ENCODE measurements around the gene LRRC8D. TPM values are rescaled to one million over a fixed set of nuclear protein-coding genes. Genes with fewer than 3 reads are reported as not detected.

Gene LRRC8D
- total and polyA plus RNA-seq, 9 donors: 5.0 to 14.1 (median 8.8) TPM

DNA sequence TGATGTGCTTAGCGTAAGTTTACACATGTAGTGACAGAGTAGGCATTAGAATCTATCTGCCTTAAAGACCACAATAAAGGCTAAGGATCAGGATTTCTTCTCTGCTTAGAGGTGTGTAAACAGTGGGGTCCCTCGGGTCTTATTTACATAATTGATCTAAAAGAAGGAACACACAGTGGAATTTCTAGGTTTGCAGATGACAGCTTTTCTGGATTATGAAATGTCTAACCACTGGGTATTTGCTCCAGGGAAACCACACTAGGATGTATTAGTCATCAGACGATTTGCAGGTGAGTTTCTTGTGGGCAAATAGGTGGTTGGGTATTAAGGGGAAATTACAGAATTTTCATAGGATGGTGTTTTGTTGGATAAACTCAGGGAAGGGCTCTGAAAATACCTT lies 5.8 kb downstream of the LRRC8D start:
- Histone ChIP-seq H3K36me3 (no peaks in the 10 kb centered on the region), H3K27ac (no peak overlapping the region), H3K9me3 (no peaks in the 10 kb centered on the region), H3K27me3 (no peaks in the 10 kb centered on the region), H3K4me3 (no peak overlapping the region), H3K4me1 (ENCODE audit: insufficient read depth) (peaks cover 2% of the 10 kb centered on the region)
- intact Hi-C loops (cut with DNase I): no loop called here
- DNase-seq: no peak
- no peak for TF ChIP-seq POLR2A (IDR thresholded peaks at IDR 0.05)
- 62 to 75% (median 71%) methylated on average over 3 of the region's 3 CpGs for WGBS, 3 donors

DNA sequence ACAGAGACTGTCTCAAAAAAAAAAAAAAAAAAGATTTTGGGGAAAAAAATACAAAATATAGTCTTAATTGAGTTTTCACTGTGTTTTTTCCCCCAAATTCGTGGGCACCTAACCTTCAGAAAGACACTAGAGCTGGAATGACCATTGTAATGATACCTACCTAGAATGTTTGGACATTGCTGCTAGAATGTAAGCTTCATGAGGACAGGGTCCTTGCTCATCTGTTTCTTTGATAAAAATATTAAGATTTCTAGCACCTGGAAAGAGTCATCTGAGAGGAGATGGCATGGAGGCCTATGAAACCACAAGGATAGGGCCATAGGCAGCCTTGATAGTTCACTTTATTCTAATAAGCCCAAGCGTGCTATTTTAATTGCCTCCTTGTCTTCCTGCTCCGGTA lies 6.5 kb downstream of the LRRC8D start:
- DNase-seq: no peak
- no peak for TF ChIP-seq POLR2A (IDR thresholded peaks at IDR 0.05)
- H3K4me3 ChIP-seq: no peak overlapping the region
- H3K36me3 ChIP-seq: no peaks in the 10 kb centered on the region
- H3K4me1 ChIP-seq (ENCODE audit: insufficient read depth): no peaks in the 10 kb centered on the region
- WGBS, 3 donors: 94 to 98% (median 96%) methylated on average over 3 of the region's 3 CpGs
- no peak overlapping the region for H3K27ac ChIP-seq
- intact Hi-C loops (cut with DNase I): no loop called here
- no peaks in the 10 kb centered on the region for H3K27me3 ChIP-seq
- no peaks in the 10 kb centered on the region for H3K9me3 ChIP-seq

DNA sequence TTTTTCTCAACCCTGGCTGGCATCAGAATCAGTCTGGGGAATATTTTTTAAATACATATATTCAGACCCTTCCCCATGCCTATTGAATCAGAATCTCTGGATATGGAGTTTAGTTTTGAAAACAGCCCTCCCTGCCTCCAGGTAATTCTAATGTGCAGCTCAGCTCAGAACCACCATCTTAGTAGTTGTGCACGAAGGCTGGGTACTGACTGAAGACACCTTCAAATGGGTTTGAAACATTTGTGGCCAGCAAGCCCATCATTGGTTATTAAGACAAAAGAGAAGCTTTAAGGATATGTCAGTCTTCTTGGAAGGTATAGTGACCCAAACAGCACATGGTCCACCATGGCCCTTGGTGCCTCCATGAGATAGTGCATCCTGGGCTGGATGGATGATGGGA lies 7.1 kb downstream of the LRRC8D start:
- no peak for DNase-seq
- no peaks in the 10 kb centered on the region for H3K27me3 ChIP-seq
- no peak overlapping the region for H3K27ac ChIP-seq
- H3K4me3 ChIP-seq: no peak overlapping the region
- WGBS, 3 donors: 96 to 100% (median 97%) methylated on average over 1 of the region's 1 CpG
- no peaks in the 10 kb centered on the region for H3K36me3 ChIP-seq
- no peaks in the 10 kb centered on the region for H3K9me3 ChIP-seq
- TF ChIP-seq, protein P1, sequence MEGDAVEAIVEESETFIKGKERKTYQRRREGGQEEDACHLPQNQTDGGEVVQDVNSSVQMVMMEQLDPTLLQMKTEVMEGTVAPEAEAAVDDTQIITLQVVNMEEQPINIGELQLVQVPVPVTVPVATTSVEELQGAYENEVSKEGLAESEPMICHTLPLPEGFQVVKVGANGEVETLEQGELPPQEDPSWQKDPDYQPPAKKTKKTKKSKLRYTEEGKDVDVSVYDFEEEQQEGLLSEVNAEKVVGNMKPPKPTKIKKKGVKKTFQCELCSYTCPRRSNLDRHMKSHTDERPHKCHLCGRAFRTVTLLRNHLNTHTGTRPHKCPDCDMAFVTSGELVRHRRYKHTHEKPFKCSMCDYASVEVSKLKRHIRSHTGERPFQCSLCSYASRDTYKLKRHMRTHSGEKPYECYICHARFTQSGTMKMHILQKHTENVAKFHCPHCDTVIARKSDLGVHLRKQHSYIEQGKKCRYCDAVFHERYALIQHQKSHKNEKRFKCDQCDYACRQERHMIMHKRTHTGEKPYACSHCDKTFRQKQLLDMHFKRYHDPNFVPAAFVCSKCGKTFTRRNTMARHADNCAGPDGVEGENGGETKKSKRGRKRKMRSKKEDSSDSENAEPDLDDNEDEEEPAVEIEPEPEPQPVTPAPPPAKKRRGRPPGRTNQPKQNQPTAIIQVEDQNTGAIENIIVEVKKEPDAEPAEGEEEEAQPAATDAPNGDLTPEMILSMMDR (IDR thresholded peaks at IDR 0.05): no peak
- H3K4me1 ChIP-seq (ENCODE audit: insufficient read depth): no peaks in the 10 kb centered on the region
- intact Hi-C loops (cut with DNase I): no loop called here

GRCh38 chr1:89829186-89829585 lies 8.4 kb downstream of the LRRC8D start:
- WGBS, 3 donors: 94 to 99% (median 96%) methylated on average over 4 of the region's 4 CpGs
- no peaks in the 10 kb centered on the region for H3K27me3 ChIP-seq
- H3K4me1 ChIP-seq (ENCODE audit: insufficient read depth): no peaks in the 10 kb centered on the region
- H3K9me3 ChIP-seq: no peaks in the 10 kb centered on the region
- DNase-seq: no peak
- H3K27ac ChIP-seq: no peak overlapping the region
- intact Hi-C loops (cut with DNase I): no loop called here
- no peaks in the 10 kb centered on the region for H3K36me3 ChIP-seq
- H3K4me3 ChIP-seq: no peak overlapping the region
- TF ChIP-seq, protein P1 (IDR thresholded peaks at IDR 0.05): no peak
- TF ChIP-seq EP300 (IDR thresholded peaks at IDR 0.05) (no peak), POLR2A (IDR thresholded peaks at IDR 0.05) (no peak)

GRCh38 chr1:89831462-89832120 lies 10.8 kb downstream of the LRRC8D start:
- H3K27ac ChIP-seq: no peak overlapping the region
- no peaks in the 10 kb centered on the region for H3K4me1 ChIP-seq (ENCODE audit: insufficient read depth)
- no peak for DNase-seq
- 54 to 83% (median 65%) methylated on average over 6 to 7 of the region's 7 CpGs for WGBS, 3 donors
- no peak for TF ChIP-seq POLR2A (IDR thresholded peaks at IDR 0.05)
- no peak for TF ChIP-seq EP300 (IDR thresholded peaks at IDR 0.05)
- TF ChIP-seq, protein P1 (IDR thresholded peaks at IDR 0.05): no peak
- no peak overlapping the region for H3K4me3 ChIP-seq
- intact Hi-C loops (cut with DNase I): no loop called here
- no peaks in the 10 kb centered on the region for H3K36me3 ChIP-seq
- H3K27me3 ChIP-seq: no peaks in the 10 kb centered on the region
- H3K9me3 ChIP-seq: no peaks in the 10 kb centered on the region

Data from ovary (tissue), 9 donors.